A673 (cell line): Measurements from ENCODE around the gene MAP3K7. TPM values are rescaled to one million over a fixed set of nuclear protein-coding genes. Genes with fewer than 3 reads are reported as not detected.

Experiments used
- BruUV-seq: library from RNA; stranded (reverse); fragments of 400-500 nt; replicated peaks from 2 replicates; lab custom pipeline; 2021; lab: Mats Ljungman, UMichigan
- CTCF ChIA-PET: fragments of 300-600 bp; sonication (Branson Sonifier 250); formaldehyde crosslinking; loops from one replicate; lab custom pipeline; 2022; ENCODE audit warnings: antibody characterized with exemption; lab: Charles Lee
- POLR2A ChIA-PET: fragments of 300-600 bp; sonication (Branson Sonifier 250); formaldehyde crosslinking; loops from one replicate; lab custom pipeline; 2022; ENCODE audit warnings: antibody characterized with exemption; ENCODE audit not compliant: low non-redundant PET; lab: Charles Lee
- DNase-seq: peaks from one replicate; pipeline ENCODE4 v3.0.0-alpha.2; 2015; ENCODE audit warnings: low spot score
- H3K27ac ChIP-seq: fragments of 200-600 bp; sonication (generic); 2 replicates; pipeline ENCODE4 v1.5.1; 2016; ENCODE audit warnings: mixed run types, low read depth, mild to moderate bottlenecking, mixed read lengths, antibody characterized with exemption, low read length; ENCODE audit not compliant: poor library complexity, severe bottlenecking
- H3K27me3 ChIP-seq: fragments of 200-600 bp; sonication (generic); replicated peaks from 2 replicates; pipeline ENCODE4 v1.6.1; 2017; ENCODE audit warnings: mixed run types, low read depth, mild to moderate bottlenecking, mixed read lengths, antibody characterized with exemption, low read length; ENCODE audit not compliant: insufficient read depth, poor library complexity
- H3K36me3 ChIP-seq: fragments of 200-600 bp; sonication (generic); 2 replicates; pipeline ENCODE4 v1.6.1; 2016; ENCODE audit warnings: mixed run types, mild to moderate bottlenecking, mixed read lengths, antibody characterized with exemption, low read length; ENCODE audit not compliant: insufficient read depth, poor library complexity, severe bottlenecking
- H3K4me1 ChIP-seq: fragments of 200-600 bp; sonication (generic); 2 replicates; pipeline ENCODE4 v1.6.1; 2017; ENCODE audit warnings: mixed run types, mild to moderate bottlenecking, mixed read lengths, antibody characterized with exemption, low read length; ENCODE audit not compliant: insufficient read depth, poor library complexity, severe bottlenecking
- H3K4me3 ChIP-seq: fragments of 200-600 bp; sonication (generic); 2 replicates; pipeline ENCODE4 v1.5.1; 2016; ENCODE audit warnings: low read depth, mixed run types, mild to moderate bottlenecking, mixed read lengths, low read length; ENCODE audit not compliant: poor library complexity, severe bottlenecking
- H3K9me3 ChIP-seq: fragments of 200-600 bp; sonication (generic); 2 replicates; pipeline ENCODE4 v1.6.1; 2016; ENCODE audit warnings: mixed run types, low read depth, mild to moderate bottlenecking, mixed read lengths, antibody characterized with exemption, low read length; ENCODE audit not compliant: poor library complexity, severe bottlenecking
- EZH2 ChIP-seq: fragments of 200-600 bp; sonication (generic); IDR thresholded peaks from 2 replicates; pipeline ENCODE4 v1.6.1; 2017; ENCODE audit warnings: borderline replicate concordance, low read depth, mild to moderate bottlenecking, mixed read lengths, antibody characterized with exemption, low read length; ENCODE audit not compliant: poor library complexity, severe bottlenecking
- intact Hi-C: fragments of 100-400 bp; cut with micrococcal nuclease; formaldehyde crosslinking; loops from one replicate; pipeline ENCODE4 v1.10.0; 2022; ENCODE audit not compliant: unreplicated experiment
- total RNA-seq: library from RNA; stranded (reverse); gene quantifications from 2 replicates; pipeline ENCODE4 v1.2.3, GENCODE V29; 2021
- TF ChIP-seq, protein P1 (sequence below): fragments of 300-800, 200-600 bp; sonication (generic); conservative IDR thresholded peaks from 2 replicates; pipeline ENCODE4 v1.5.1; 2017; ENCODE audit warnings: low read depth, mild to moderate bottlenecking, antibody characterized with exemption, low read length, moderate library complexity, mixed read lengths

Gene MAP3K7
- total RNA-seq, 1 experiment from 2014 or later: 35.6 TPM

DNA sequence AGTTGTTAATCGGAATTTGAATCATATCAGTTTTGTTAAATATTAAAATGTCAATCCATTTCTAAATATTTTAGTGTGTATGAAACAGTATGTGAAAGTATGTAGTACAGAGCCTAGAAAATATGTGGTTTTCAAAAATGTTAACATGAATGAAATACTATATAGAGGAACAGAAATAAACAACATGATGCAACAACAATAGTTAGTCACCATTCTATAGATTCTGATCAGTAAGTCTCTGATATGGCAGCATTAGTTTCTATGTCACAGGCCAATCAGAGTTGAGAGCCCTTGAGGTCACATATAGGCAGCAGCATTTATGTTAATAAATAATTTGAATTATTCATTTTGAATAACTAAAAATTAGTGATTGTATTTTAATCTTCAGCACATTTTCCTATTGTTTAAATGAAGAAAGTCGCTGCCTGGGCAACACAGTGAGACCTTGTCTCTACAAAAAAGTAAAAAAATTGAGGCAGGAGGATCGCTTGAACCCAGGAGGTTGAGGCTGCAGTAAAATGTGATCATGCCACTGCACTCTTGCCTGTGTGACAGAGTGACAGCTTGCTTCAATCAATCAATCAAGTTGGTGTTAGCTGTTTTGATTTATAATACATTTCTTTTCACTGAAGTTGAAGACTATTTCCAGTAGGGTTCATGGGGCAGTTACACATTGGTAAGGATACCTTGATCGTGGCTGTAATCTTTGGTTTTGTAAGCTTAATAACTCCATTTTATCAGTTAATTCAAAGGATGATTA is 11.5 kb upstream of the MAP3K7 start:
- BruUV-seq: no TSS peak
- no peaks in the 10 kb centered on the region for H3K27me3 ChIP-seq
- no peak for TF ChIP-seq EZH2
- TF ChIP-seq, protein P1, sequence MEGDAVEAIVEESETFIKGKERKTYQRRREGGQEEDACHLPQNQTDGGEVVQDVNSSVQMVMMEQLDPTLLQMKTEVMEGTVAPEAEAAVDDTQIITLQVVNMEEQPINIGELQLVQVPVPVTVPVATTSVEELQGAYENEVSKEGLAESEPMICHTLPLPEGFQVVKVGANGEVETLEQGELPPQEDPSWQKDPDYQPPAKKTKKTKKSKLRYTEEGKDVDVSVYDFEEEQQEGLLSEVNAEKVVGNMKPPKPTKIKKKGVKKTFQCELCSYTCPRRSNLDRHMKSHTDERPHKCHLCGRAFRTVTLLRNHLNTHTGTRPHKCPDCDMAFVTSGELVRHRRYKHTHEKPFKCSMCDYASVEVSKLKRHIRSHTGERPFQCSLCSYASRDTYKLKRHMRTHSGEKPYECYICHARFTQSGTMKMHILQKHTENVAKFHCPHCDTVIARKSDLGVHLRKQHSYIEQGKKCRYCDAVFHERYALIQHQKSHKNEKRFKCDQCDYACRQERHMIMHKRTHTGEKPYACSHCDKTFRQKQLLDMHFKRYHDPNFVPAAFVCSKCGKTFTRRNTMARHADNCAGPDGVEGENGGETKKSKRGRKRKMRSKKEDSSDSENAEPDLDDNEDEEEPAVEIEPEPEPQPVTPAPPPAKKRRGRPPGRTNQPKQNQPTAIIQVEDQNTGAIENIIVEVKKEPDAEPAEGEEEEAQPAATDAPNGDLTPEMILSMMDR: no peak
- intact Hi-C loops: no loop called here
- no peak overlapping the region for H3K4me3 ChIP-seq
- H3K9me3 ChIP-seq: no peaks in the 10 kb centered on the region
- no peaks in the 10 kb centered on the region for H3K36me3 ChIP-seq
- ChIA-PET CTCF (no interaction called here), POLR2A (no interaction called here)
- no peak overlapping the region for H3K27ac ChIP-seq
- no peaks in the 10 kb centered on the region for H3K4me1 ChIP-seq
- no peak for DNase-seq

DNA sequence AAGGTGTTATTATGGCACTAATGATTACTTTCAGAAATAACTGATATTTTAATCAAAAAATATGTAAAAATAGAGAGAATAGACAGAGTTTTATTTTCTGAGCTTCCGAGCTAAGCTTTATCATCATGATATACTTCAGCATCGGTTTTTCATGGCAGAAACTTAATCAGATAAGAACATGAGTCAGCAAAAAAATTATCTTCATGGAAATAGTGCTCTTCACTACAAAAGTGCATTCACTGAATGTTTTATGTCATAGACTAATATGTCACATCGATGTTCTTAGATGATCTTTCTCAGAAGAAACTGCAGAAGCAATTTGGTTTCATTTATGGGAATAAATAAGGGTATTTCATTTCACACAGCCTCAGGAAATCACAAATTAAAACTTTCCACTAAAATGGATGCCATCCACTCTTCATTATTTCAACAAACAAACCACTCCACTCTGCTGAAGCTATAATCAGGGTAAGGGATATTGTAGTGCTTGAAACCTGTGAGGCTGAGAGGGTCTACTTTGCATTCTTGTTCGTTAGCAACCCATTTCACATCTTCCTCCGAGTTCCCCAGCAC is 10.2 kb upstream of the MAP3K7 start:
- intact Hi-C loops: no loop called here
- ChIA-PET CTCF (no interaction called here), POLR2A (no interaction called here)
- no peaks in the 10 kb centered on the region for H3K9me3 ChIP-seq
- H3K36me3 ChIP-seq: no peaks in the 10 kb centered on the region
- TF ChIP-seq, protein P1: no peak
- TF ChIP-seq EZH2: no peak
- peaks cover 6% of the 10 kb centered on the region for H3K27me3 ChIP-seq
- H3K4me1 ChIP-seq: no peaks in the 10 kb centered on the region
- no peak overlapping the region for H3K27ac ChIP-seq
- no peak for DNase-seq
- no TSS peak for BruUV-seq
- H3K4me3 ChIP-seq: no peak overlapping the region

DNA sequence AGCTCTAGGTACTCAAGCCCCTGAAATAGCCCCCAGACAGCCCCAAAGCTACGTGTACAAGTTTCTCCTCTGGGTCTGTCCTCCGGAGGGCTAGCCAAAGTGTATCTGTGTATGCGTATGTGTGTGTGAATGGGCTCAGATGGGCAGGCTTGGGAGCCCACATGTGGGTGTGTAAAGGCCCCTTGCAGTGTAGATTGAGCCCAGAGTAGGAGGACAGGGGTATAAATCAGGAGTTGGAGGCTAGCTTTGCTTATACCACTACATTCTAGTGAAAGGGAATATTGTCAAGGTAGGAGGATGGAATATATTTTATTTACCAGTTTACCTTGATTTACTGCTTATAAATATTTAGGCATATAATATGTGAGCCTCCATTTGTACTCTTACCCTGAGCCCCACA is 9.0 kb upstream of the MAP3K7 start:
- Histone ChIP-seq H3K27me3 (peaks cover 6% of the 10 kb centered on the region), H3K4me3 (no peak overlapping the region), H3K9me3 (no peaks in the 10 kb centered on the region), H3K36me3 (no peaks in the 10 kb centered on the region), H3K27ac (no peak overlapping the region), H3K4me1 (no peaks in the 10 kb centered on the region)
- TF ChIP-seq, protein P1: no peak
- TF ChIP-seq EZH2: no peak
- intact Hi-C loops: no loop called here
- no peak for DNase-seq
- no TSS peak for BruUV-seq
- ChIA-PET CTCF (no interaction called here), POLR2A (no interaction called here)
